ENCODE results near the gene GNRHR.

DNA sequence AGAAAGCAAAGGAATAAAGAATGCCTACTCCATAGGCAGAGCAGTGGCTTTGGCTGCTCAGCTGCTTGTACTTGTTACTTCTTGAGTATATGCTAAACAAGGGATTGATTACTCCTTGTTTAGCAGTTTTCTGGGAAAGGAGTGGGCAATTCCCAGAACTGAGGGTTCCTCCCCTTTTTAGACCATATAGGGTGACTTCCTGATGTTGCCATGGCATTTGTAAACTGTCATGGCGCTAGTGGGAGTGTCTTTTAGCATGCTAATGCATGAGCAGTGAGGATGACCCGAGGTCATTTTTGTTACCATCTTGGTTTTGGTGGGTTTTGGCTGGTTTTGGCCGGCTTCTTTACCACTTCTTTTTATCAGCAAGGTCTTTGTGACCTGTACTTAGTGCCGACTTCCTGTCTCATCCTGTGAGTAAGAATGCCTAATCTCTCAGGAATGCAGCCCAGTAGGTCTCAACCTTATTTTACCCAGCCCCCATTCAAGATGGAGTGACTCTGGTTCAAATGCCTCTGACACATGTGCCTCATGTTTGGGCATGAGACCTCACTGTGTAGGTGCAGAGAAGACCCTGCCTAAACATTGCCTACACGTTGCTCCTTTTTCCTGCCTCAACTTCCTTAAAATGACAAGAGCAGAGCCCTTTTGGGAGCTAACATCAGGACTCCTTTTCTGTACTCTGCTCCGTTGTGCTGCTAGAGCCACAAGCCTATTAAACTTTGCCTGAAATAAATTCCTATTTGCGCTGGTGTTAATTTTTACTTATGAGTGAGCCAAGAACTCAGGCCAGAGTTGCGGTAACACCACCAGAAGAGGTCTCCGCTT lies 32.2 kb downstream of the GNRHR start:
- TF ChIP-seq, protein P1, sequence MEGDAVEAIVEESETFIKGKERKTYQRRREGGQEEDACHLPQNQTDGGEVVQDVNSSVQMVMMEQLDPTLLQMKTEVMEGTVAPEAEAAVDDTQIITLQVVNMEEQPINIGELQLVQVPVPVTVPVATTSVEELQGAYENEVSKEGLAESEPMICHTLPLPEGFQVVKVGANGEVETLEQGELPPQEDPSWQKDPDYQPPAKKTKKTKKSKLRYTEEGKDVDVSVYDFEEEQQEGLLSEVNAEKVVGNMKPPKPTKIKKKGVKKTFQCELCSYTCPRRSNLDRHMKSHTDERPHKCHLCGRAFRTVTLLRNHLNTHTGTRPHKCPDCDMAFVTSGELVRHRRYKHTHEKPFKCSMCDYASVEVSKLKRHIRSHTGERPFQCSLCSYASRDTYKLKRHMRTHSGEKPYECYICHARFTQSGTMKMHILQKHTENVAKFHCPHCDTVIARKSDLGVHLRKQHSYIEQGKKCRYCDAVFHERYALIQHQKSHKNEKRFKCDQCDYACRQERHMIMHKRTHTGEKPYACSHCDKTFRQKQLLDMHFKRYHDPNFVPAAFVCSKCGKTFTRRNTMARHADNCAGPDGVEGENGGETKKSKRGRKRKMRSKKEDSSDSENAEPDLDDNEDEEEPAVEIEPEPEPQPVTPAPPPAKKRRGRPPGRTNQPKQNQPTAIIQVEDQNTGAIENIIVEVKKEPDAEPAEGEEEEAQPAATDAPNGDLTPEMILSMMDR (IDR thresholded peaks at IDR 0.05 in 8 of 11, conservative IDR thresholded peaks at IDR 0.05 in 3 of 11) = no peak
- TF ChIP-seq POLR2AphosphoS5 (IDR thresholded peaks at IDR 0.05) (no peak), POLR2A (IDR thresholded peaks at IDR 0.05) (no peak)

Data from spleen (tissue), 7 donors.